MM.1S (cell line): ENCODE results near the gene ACTR3.
"Not testable (repeated sequence)": the region's sequence is repeated elsewhere in the genome, so short reads cannot be mapped to it uniquely, and the experiment has no call there.

ENCODE experiments used
- DNase-seq: peaks from one replicate; pipeline ENCODE4 v3.0.0-alpha.2; 2015
- H2AFZ ChIP-seq: fragments of 300-600 bp; sonication (generic); 2 replicates; pipeline ENCODE4 v1.6.0; 2016; ENCODE audit warnings: antibody characterized with exemption, low read length
- H3F3A ChIP-seq: fragments of 300-600 bp; sonication (generic); 2 replicates; pipeline ENCODE4 v1.6.1; 2016; ENCODE audit warnings: mild to moderate bottlenecking, antibody characterized with exemption, low read length, moderate library complexity, mixed read lengths; ENCODE audit not compliant: insufficient read depth
- H3K27ac ChIP-seq: fragments of 300-600 bp; sonication (generic); 2 replicates; pipeline ENCODE4 v1.5.1; 2016; ENCODE audit warnings: mild to moderate bottlenecking, low read length
- H3K27me3 ChIP-seq: fragments of 300-600 bp; sonication (generic); replicated peaks from 2 replicates; pipeline ENCODE4 v1.6.0; 2016; ENCODE audit warnings: low read length; ENCODE audit not compliant: insufficient read depth
- H3K36me3 ChIP-seq: fragments of 300-600 bp; sonication (generic); replicated peaks from 2 replicates; pipeline ENCODE4 v1.6.1; 2016; ENCODE audit warnings: mild to moderate bottlenecking, low read length, mixed read lengths; ENCODE audit not compliant: insufficient read depth
- H3K4me1 ChIP-seq: fragments of 300-600 bp; sonication (generic); 2 replicates; pipeline ENCODE4 v1.6.1; 2016; ENCODE audit warnings: low read length, mixed read lengths
- H3K4me2 ChIP-seq: fragments of 300-600 bp; sonication (generic); 2 replicates; pipeline ENCODE4 v1.6.0; 2016; ENCODE audit warnings: low read depth, low read length
- H3K4me3 ChIP-seq: fragments of 300-600 bp; sonication (generic); 2 replicates; pipeline ENCODE4 v1.5.1; 2016; ENCODE audit warnings: low read length, mixed read lengths
- H3K79me2 ChIP-seq: fragments of 300-600 bp; sonication (generic); 2 replicates; pipeline ENCODE4 v1.6.1; 2016; ENCODE audit warnings: mixed run types, low read length, mixed read lengths
- H3K9ac ChIP-seq: fragments of 300-600 bp; sonication (generic); 2 replicates; pipeline ENCODE4 v1.6.1; 2016; ENCODE audit warnings: low read length, mixed read lengths
- H3K9me2 ChIP-seq: fragments of 300-600 bp; sonication (generic); replicated peaks from 2 replicates; pipeline ENCODE4 v1.6.1; 2016; ENCODE audit warnings: mild to moderate bottlenecking, low read length, mixed read lengths; ENCODE audit not compliant: insufficient read depth
- H3K9me3 ChIP-seq: fragments of 300-600 bp; sonication (generic); replicated peaks from 2 replicates; pipeline ENCODE4 v1.6.1; 2016; ENCODE audit warnings: mild to moderate bottlenecking, low read length, mixed read lengths; ENCODE audit not compliant: insufficient read depth
- H4K20me1 ChIP-seq: fragments of 300-600 bp; sonication (generic); 2 replicates; pipeline ENCODE4 v1.6.1; 2016; ENCODE audit warnings: mild to moderate bottlenecking, low read length, moderate library complexity, mixed read lengths; ENCODE audit not compliant: insufficient read depth
- CTCF ChIP-seq: fragments of 300-600 bp; sonication (generic); IDR thresholded peaks from 2 replicates; pipeline ENCODE4 v1.5.1; 2016; ENCODE audit warnings: antibody characterized with exemption, low read length, mixed read lengths
- EZH2 ChIP-seq: fragments of 300-600 bp; sonication (generic); optimal IDR thresholded peaks from 2 replicates; pipeline ENCODE3; 2017; ENCODE audit warnings: low read depth, mild to moderate bottlenecking, antibody characterized with exemption, low read length, mixed read lengths
- EZH2phosphoT487 ChIP-seq: fragments of 300-600 bp; sonication (generic); IDR thresholded peaks from 2 replicates; pipeline ENCODE4 v1.6.1; 2018; ENCODE audit warnings: antibody characterized with exemption, low read length

ACTR3 gene

GRCh38 chr2:113889471-113890252, at the start of gene ACTR3:
ACTR3 (plus strand) TSS chr2:113890089; CDS start chr2:113890280, 191 bp downstream.
- peaks cover 4% of the 10 kb centered on the region; the same call in 1 of the 2 replicates for H4K20me1 ChIP-seq
- peaks cover 39% of the 10 kb centered on the region for H3K4me1 ChIP-seq
- peak within 1 kb of the TSS; percentile 97 for H3K27ac ChIP-seq
- peaks cover 46% of the 10 kb centered on the region for H3F3A ChIP-seq
- TF ChIP-seq EZH2phosphoT487 = no peak
- TF ChIP-seq CTCF = no peak
- TF ChIP-seq EZH2 = no peak
- H3K79me2 ChIP-seq = peaks cover 82% of the 10 kb centered on the region
- peak within 1 kb of the TSS; percentile 92 for H3K9ac ChIP-seq
- H3K9me2 ChIP-seq = no peaks in the 10 kb centered on the region
- no peaks in the 10 kb centered on the region for H3K9me3 ChIP-seq
- H3K4me2 ChIP-seq = peak within 1 kb of the TSS; percentile 95
- DNase-seq = peak; percentile 99
- no peaks in the 10 kb centered on the region for H3K27me3 ChIP-seq
- peak within 1 kb of the TSS; percentile 86 for H3K4me3 ChIP-seq
- peak within 1 kb of the TSS; percentile 28; the same call in 1 of the 2 replicates for H2AFZ ChIP-seq
- 0 out of 2 replicates have a peak, but pooled peaks cover 5% of the 10 kb centered on the region for H3K36me3 ChIP-seq

- Histone ChIP-seq H3K9me3 (no peaks in the 10 kb centered on the region), H3K79me2 (no peaks in the 10 kb centered on the region), H3K4me1 (no peaks in the 10 kb centered on the region), H3K27ac (no peak overlapping the region), H3K4me2 (no peak overlapping the region), H3F3A (no peaks in the 10 kb centered on the region), H2AFZ (no peak overlapping the region), H3K9me2 (no peaks in the 10 kb centered on the region), H3K36me3 (no peaks in the 10 kb centered on the region), H4K20me1 (no peaks in the 10 kb centered on the region), H3K4me3 (no peak overlapping the region), H3K27me3 (no peaks in the 10 kb centered on the region), H3K9ac (no peak overlapping the region)
- TF ChIP-seq EZH2 (no peak), EZH2phosphoT487 (no peak), CTCF (no peak)
- DNase-seq = no peak
Measured at GRCh38 chr2:113840518-113840917, 49.4 kb upstream of the ACTR3 start.

- no peak overlapping the region for H3K4me3 ChIP-seq
- no peaks in the 10 kb centered on the region for H3K9me3 ChIP-seq
Measured at GRCh38 chr2:113842919-113843736, 46.8 kb upstream of the ACTR3 start.

GRCh38 chr2:113843737-113844050, 46.2 kb upstream of the ACTR3 start:
- not testable (repeated sequence) for H3F3A ChIP-seq, DNase-seq, H3K27me3 ChIP-seq, H2AFZ ChIP-seq, H3K36me3 ChIP-seq, H3K9me2 ChIP-seq, H3K9ac ChIP-seq, H3K4me3 ChIP-seq, H3K79me2 ChIP-seq, H4K20me1 ChIP-seq, H3K27ac ChIP-seq, H3K9me3 ChIP-seq, H3K4me1 ChIP-seq, H3K4me2 ChIP-seq

More at GRCh38 chr2:113842919-113843736, 46.8 kb upstream of the ACTR3 start:
- no peak for TF ChIP-seq CTCF
- no peak for TF ChIP-seq EZH2phosphoT487
- TF ChIP-seq EZH2 = no peak
- Histone ChIP-seq H2AFZ (no peak overlapping the region), H3K36me3 (no peaks in the 10 kb centered on the region), H3K9ac (no peak overlapping the region), H3K27me3 (no peaks in the 10 kb centered on the region), H3K4me2 (no peak overlapping the region), H3K27ac (no peak overlapping the region), H3F3A (no peaks in the 10 kb centered on the region), H3K9me2 (no peaks in the 10 kb centered on the region), H3K79me2 (no peaks in the 10 kb centered on the region), H3K4me1 (no peaks in the 10 kb centered on the region), H4K20me1 (no peaks in the 10 kb centered on the region)
- no peak for DNase-seq
